Muscle of leg (tissue), 11 donors: ENCODE results near the gene CENPE. TPM values are rescaled to one million over a fixed set of nuclear protein-coding genes. Genes with fewer than 3 reads are reported as not detected.

Source experiments
- DNase-seq: peaks from one replicate; pipeline ENCODE4 v3.0.0; 2013
- H3K27ac ChIP-seq: one replicate; pipeline ENCODE4 v1.5.1; 2013; ENCODE audit warnings: mild to moderate bottlenecking, low read length, control low read depth
- H3K27me3 ChIP-seq: one replicate; pipeline ENCODE4 v1.6.1; 2013; ENCODE audit warnings: low read length; ENCODE audit not compliant: control insufficient read depth, insufficient read depth
- H3K36me3 ChIP-seq: one replicate; pipeline ENCODE4 v1.6.1; 2013; ENCODE audit warnings: low read length; ENCODE audit not compliant: control insufficient read depth, insufficient read depth
- H3K4me1 ChIP-seq: one replicate; pipeline ENCODE4 v1.6.1; 2013; ENCODE audit warnings: low read length; ENCODE audit not compliant: control insufficient read depth, insufficient read depth
- H3K4me3 ChIP-seq: one replicate; pipeline ENCODE4 v1.5.1; 2013; ENCODE audit warnings: low read length, control low read depth
- H3K9me3 ChIP-seq: replicated peaks from 2 replicates; pipeline ENCODE4 v1.6.1; 2013; ENCODE audit warnings: low read depth, low read length; ENCODE audit not compliant: control insufficient read depth
- WGBS: methylation state at CpG from one replicate; pipeline ENCODE4 v1.1.5; 2013; ENCODE audit warnings: missing lambda C conversion rate; ENCODE audit not compliant: insufficient coverage; 5-methylcytosine and 5-hydroxymethylcytosine counted together
- polyA plus RNA-seq, 8 donors: library from polyadenylated mRNA; unstranded; fragments of 120-200 nt; gene quantifications; one replicate each; pipeline versions ENCODE4 v1.2.1 to v1.2.3, GENCODE V29; 2013; ENCODE audit warnings: inconsistent platforms in 1 of 8, low replicate concordance in 1 of 8; ENCODE audit not compliant: insufficient read length in 8 of 8, insufficient read depth in 1 of 8
- total RNA-seq: library from RNA; stranded (reverse); fragments of 120-200 nt; gene quantifications from one replicate; pipeline ENCODE4 v1.2.4, GENCODE V29; 2013

CENPE gene
- total and polyA plus RNA-seq, 9 donors, result 4.6 to 10.7 (median 6.6) TPM

DNA sequence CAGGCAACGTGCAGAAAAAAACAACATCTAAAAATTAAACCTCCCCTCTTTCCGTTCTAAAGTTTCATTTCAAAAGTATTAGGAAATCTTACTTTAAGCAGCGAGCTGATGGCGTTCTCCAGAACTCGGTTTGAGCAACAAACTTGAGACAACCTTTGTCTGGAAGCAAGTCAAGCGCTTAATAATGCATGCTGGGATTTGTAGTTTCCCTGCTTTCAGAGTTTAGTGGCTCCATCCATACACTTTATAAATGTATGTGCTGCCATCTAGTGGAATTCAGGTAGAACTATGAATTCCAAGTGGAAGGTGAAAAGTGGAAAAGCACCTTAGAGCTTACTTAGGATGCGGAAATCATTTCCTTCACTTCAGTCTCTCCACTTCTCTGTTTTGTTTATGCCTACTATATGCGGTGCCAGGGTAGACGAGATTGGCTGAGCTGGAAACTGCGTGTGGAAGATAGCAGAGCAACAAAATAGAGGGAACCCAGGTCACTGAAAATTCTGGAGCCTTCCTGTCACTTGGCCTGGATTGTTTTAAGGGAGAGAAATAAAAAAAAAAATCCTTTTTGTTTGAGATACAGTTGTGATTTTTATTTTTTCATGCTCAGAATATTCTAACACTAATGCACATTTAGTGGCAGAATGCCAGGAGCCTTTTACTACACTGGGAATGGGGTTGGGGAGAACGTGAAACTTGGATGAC, 98.3 kb downstream of the CENPE start, which contains the start of gene BDH2:
TSS of gene BDH2 (minus strand) at position 144 of the 702 bp plus-strand sequence. CDS start 3,580 bp downstream, outside the sequence.
- H3K27me3 ChIP-seq, result no peaks in the 10 kb centered on the region
- peak; percentile 98 for DNase-seq
- peaks cover 12% of the 10 kb centered on the region for H3K4me1 ChIP-seq
- H3K27ac ChIP-seq, result peak within 1 kb of the TSS; percentile 78
- H3K36me3 ChIP-seq, result peaks cover 8% of the 10 kb centered on the region
- WGBS, result 14% methylated on average over 3 of the region's 11 CpGs
- no peaks in the 10 kb centered on the region for H3K9me3 ChIP-seq
- H3K4me3 ChIP-seq, result peak within 1 kb of the TSS; percentile 56

- WGBS, result 0% methylated on average over 3 of the region's 4 CpGs
- peak overlapping the region; percentile 78 for H3K27ac ChIP-seq
- no peaks in the 10 kb centered on the region for H3K9me3 ChIP-seq
- peak; percentile 48 for DNase-seq
- H3K4me1 ChIP-seq, result peaks cover 12% of the 10 kb centered on the region
- no peaks in the 10 kb centered on the region for H3K27me3 ChIP-seq
- H3K4me3 ChIP-seq, result peak overlapping the region; percentile 56
- peaks cover 8% of the 10 kb centered on the region for H3K36me3 ChIP-seq
Measured at GRCh38 chr4:103098756-103099440, 99.2 kb downstream of the CENPE start.

DNA sequence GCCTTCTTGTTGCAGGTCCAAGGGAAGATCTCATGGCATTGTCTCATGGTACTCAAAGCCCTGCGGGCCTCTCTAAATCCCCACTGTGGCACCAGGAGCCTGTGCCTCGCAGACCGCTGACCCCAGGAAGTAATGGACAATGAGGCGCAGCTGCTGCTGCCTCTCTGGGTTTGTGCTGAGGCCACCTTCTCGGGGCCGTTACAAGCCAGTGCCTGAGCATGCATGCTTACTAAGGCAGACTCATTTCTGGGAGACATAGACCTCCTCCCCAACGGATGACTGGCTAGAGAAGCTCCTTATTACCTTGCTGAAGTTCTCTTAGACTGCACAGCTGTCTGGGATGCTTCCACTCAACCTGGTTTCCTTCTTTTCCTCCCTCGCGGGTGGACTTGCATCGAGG, 99.8 kb downstream of the CENPE start:
- H3K27me3 ChIP-seq, result no peaks in the 10 kb centered on the region
- H3K27ac ChIP-seq, result peak overlapping the region; percentile 4
- DNase-seq, result peak; percentile 21
- H3K4me1 ChIP-seq, result peaks cover 12% of the 10 kb centered on the region
- H3K4me3 ChIP-seq, result peak overlapping the region; percentile 56
- no peaks in the 10 kb centered on the region for H3K9me3 ChIP-seq
- WGBS, result 52% methylated on average over 10 of the region's 10 CpGs
- H3K36me3 ChIP-seq, result peaks cover 8% of the 10 kb centered on the region

DNA sequence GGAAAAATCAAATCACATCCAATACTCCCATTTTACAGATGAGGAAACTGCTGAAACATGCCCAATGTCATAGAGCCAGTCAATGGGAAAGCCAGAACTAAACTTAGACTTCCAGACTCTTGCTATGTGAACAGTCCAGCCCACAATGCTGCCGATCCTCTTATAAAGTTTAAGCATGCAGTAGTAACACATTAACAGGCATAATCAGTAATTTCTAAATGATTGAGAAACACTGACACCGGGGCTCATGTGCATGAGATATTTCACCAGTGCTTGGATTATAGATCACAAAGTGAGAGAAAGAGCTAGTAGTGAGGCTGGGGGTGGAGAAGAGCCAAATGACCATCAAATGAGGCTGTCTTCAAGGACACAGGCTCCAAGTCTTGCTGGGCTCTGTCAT, 101.0 kb downstream of the CENPE start:
- H3K27me3 ChIP-seq, result no peaks in the 10 kb centered on the region
- WGBS, result no CpG with 5 or more reads among the region's 2 CpGs
- peaks cover 12% of the 10 kb centered on the region for H3K4me1 ChIP-seq
- H3K9me3 ChIP-seq, result no peaks in the 10 kb centered on the region
- no peak overlapping the region for H3K27ac ChIP-seq
- no peak overlapping the region for H3K4me3 ChIP-seq
- no peak for DNase-seq
- H3K36me3 ChIP-seq, result peaks cover 11% of the 10 kb centered on the region

DNA sequence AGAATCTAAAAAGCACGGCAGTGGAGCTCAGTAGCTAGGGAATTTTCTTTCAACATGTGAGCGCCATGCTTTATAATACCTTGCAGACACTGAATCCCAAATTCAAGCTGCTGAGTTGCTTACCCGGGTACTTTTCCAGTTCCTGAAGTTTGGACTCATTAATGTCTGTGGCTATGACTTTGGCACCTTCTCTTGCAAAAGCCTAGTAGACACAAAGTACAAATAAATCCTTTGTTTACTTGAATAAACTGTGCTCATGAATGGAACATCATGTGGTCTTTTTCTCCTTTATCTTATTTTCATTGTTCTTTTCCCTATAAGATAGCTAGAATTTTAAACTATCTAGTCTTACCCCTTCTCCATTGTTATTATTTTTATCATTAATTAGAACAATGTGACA, 103.1 kb downstream of the CENPE start:
- Histone ChIP-seq H3K27me3 (no peaks in the 10 kb centered on the region), H3K4me1 (peaks cover 12% of the 10 kb centered on the region), H3K36me3 (peaks cover 27% of the 10 kb centered on the region), H3K4me3 (no peak overlapping the region), H3K9me3 (no peaks in the 10 kb centered on the region), H3K27ac (no peak overlapping the region)
- no peak for DNase-seq
- WGBS, result 80% methylated on average over 1 of the region's 3 CpGs

DNA sequence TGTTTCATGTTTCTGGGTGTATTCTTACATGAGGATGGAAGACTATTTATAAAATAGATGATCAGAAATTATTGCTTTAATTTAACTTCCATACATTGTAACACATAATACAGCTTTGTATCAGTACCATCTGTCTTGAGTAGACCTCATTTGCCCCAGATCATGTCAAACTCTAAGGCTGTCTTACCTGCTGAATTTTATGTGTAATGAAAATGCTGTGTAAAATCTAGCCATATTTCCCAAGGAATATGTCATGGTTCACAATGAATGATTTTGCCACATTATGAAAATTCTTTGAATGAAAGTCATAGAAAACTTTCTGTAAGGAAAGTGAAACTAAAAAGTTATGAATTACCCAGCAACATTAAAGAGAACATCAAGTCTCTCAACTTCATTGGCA, 105.9 kb downstream of the CENPE start:
- no peaks in the 10 kb centered on the region for H3K9me3 ChIP-seq
- no peaks in the 10 kb centered on the region for H3K4me1 ChIP-seq
- H3K27ac ChIP-seq, result no peak overlapping the region
- DNase-seq, result no peak
- no peak overlapping the region for H3K4me3 ChIP-seq
- peaks cover 40% of the 10 kb centered on the region for H3K36me3 ChIP-seq
- no peaks in the 10 kb centered on the region for H3K27me3 ChIP-seq

DNA sequence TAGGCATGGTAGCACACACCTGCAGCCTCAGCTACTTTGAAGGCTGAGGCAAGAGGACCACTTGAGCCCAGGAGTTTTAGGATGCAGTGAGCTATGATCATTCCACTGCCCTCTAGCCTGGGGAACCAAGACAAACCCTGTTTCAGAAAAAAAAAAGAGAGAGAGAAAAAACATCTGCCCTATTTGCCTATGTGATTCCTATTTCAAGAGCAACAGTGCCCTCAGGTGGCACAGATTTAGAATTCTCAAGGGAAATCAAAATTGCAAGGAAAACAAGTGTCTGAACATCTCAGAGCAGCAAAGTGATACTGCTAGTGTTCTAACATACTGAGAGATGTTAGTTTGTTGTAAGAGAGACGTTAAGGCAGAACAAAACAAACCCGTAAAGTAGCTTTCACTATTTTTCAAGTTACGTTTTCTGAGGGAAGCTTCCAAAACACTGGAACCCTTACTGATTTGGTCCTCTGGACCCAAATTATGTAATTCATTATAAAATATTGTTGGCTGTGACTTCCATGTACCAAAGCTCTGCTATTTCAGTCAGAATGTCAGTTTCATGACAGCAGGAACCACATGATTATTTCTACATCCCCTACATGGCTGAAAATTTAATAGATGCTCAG, 106.4 kb downstream of the CENPE start:
- Histone ChIP-seq H3K27ac (no peak overlapping the region), H3K9me3 (no peaks in the 10 kb centered on the region), H3K4me1 (no peaks in the 10 kb centered on the region), H3K27me3 (no peaks in the 10 kb centered on the region), H3K36me3 (peaks cover 43% of the 10 kb centered on the region), H3K4me3 (no peak overlapping the region)
- peak; percentile 44 for DNase-seq
- WGBS, result no CpG with 5 or more reads among the region's 3 CpGs

DNA sequence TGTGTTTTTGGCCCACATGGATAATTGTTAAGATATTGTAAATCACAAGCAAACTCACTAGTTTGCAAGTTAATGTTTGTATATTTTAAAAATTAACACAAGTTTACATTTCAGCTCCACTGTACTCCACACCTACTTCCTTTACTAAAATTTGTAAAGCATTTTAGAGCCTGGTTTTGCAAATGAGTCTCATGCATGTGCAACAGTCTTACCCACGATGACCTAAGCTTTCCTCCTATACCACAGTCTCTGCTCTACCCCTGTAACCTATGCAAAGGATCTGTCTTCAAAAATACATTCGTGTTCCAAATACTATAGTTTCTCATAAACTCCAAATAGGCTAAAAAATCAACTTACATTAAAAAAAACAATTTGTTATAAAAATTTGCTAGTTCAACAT, 108.7 kb downstream of the CENPE start:
- DNase-seq, result no peak
- Histone ChIP-seq H3K36me3 (peaks cover 53% of the 10 kb centered on the region), H3K27me3 (no peaks in the 10 kb centered on the region), H3K4me3 (no peak overlapping the region), H3K27ac (no peak overlapping the region), H3K9me3 (no peaks in the 10 kb centered on the region), H3K4me1 (no peaks in the 10 kb centered on the region)
- WGBS, result 91% methylated on average over 1 of the region's 2 CpGs

- Histone ChIP-seq H3K9me3 (no peaks in the 10 kb centered on the region), H3K4me3 (no peak overlapping the region), H3K27me3 (no peaks in the 10 kb centered on the region), H3K4me1 (no peaks in the 10 kb centered on the region), H3K36me3 (peaks cover 50% of the 10 kb centered on the region), H3K27ac (no peak overlapping the region)
- no peak for DNase-seq
- WGBS, result no CpG with 5 or more reads among the region's 1 CpG
Measured at GRCh38 chr4:103086551-103086950, 111.6 kb downstream of the CENPE start.

DNA sequence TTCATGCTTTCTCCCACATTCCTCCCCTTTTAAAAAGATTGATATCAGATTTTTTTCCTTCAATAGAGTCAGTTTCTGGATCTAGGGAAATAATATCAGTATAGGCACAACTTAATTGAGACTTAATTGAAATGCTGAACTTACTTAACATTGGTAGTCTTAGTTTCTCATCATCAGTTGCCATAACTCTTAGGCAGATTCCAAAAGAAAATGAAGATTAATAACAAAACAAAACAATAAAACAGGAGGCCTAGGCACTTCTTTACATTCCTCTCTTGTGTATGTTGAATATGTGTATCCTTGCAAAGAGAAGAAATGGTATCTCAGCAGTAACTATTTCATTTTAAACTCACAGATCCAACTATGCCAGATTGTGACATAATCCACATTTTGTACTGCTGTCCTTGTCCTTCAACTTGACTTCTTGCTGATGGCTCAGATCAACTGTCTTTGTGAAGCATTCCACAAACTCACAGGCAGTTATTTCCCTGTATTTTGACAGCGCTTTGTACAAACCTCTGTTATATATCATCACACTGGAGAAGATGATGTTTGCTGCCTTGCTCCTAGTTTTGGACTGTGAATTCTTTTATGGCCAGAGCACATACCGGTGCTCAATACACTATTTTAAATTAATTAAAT, 112.5 kb downstream of the CENPE start:
- Histone ChIP-seq H3K9me3 (no peaks in the 10 kb centered on the region), H3K4me1 (no peaks in the 10 kb centered on the region), H3K4me3 (no peak overlapping the region), H3K27me3 (no peaks in the 10 kb centered on the region), H3K36me3 (peaks cover 49% of the 10 kb centered on the region), H3K27ac (no peak overlapping the region)
- no CpG with 5 or more reads among the region's 2 CpGs for WGBS
- no peak for DNase-seq
